K562 (cell line): ENCODE results near the gene ADAM23. TPM values are rescaled to one million over a fixed set of nuclear protein-coding genes. Genes with fewer than 3 reads are reported as not detected.

Experiments
- ATAC-seq: fragments of 200-7000 bp; cut with Tn5 transposase; 3 replicates; pipeline ENCODE4 v1.9.1; 2020; ENCODE audit warnings: moderate library complexity
- BruUV-seq: library from RNA; stranded (reverse); fragments of 400-500 nt; replicated peaks from 2 replicates; lab custom pipeline; 2021; lab: Mats Ljungman, UMichigan
- CTCF ChIA-PET: fragments of 300-600 bp; formaldehyde crosslinking; extraction: SDS; loops from one replicate; lab custom pipeline; 2021; ENCODE audit warnings: low intra/inter-chr PET ratio; lab: Yijun Ruan, JAX
- POLR2A ChIA-PET: fragments of 300-600, 350-650 bp; sonication (Branson Sonifier 250); formaldehyde crosslinking; extraction: SDS; loops from one replicate; lab custom pipeline; 2021; ENCODE audit warnings: antibody characterized with exemption, inconsistent platforms; lab: Yijun Ruan, JAX
- DNase-seq, 4 experiments: peaks; one replicate each; pipeline versions ENCODE4 v3.0.0 to v3.0.0-alpha.2; 2011 to 2018; ENCODE audit warnings: low spot score in 3 of 4, mixed read lengths in 3 of 4; ENCODE audit errors: extremely low read depth in 1 of 4
- FAIRE-seq: peaks from 2 replicates; lab custom pipeline; 2011; peaks lifted over from hg19 to GRCh38; lab: Jason Lieb, UNC
- H2AFZ ChIP-seq: 2 replicates; pipeline ENCODE4 v1.6.0; 2011; ENCODE audit warnings: low read depth, low read length, control low read depth, inconsistent platforms
- H3K27ac ChIP-seq: fragments of 200-600 bp; 3 replicates; pipeline ENCODE4 v1.8.0; 2011; ENCODE audit warnings: low read depth, mild to moderate bottlenecking, control low read depth, inconsistent platforms, low read length, moderate library complexity, mixed read lengths; ENCODE audit errors: extremely low read depth
- H3K27me3 ChIP-seq, 2 experiments: fragments of 300-600 bp in 1 of 2; 2 replicates in 1 of 2; 3 replicates in 1 of 2; pipeline versions ENCODE4 v1.6.0 to v1.8.0; 2011; ENCODE audit warnings: inconsistent platforms in 2 of 2, low read length in 2 of 2, mild to moderate bottlenecking in 1 of 2, mixed read lengths in 1 of 2, moderate library complexity in 1 of 2; ENCODE audit not compliant: control insufficient read depth in 2 of 2, insufficient read depth in 2 of 2
- H3K36me3 ChIP-seq: fragments of 300-600 bp; 3 replicates; pipeline ENCODE4 v1.8.0; 2011; ENCODE audit warnings: mild to moderate bottlenecking, low read length, inconsistent platforms; ENCODE audit not compliant: control insufficient read depth, insufficient read depth
- H3K4me1 ChIP-seq, 2 experiments: fragments of 200-600 bp in 1 of 2; replicated peaks in 1 of 2; 2 replicates in 1 of 2; 3 replicates in 1 of 2; pipeline versions ENCODE4 v1.5.1 to v1.8.0; 2011; ENCODE audit warnings: inconsistent platforms in 2 of 2, low read length in 2 of 2, mild to moderate bottlenecking in 1 of 2, mixed read lengths in 1 of 2, moderate library complexity in 1 of 2; ENCODE audit not compliant: control insufficient read depth in 2 of 2, insufficient read depth in 2 of 2
- H3K4me2 ChIP-seq: 2 replicates; pipeline ENCODE4 v1.6.1; 2011; ENCODE audit warnings: low read length, control low read depth, inconsistent platforms, mixed read lengths; ENCODE audit not compliant: insufficient read depth
- H3K4me3 ChIP-seq: fragments of 200-600 bp; sonication (generic), shearing (Covaris generic); 2 replicates; pipeline ENCODE4 v1.5.1; 2016; ENCODE audit warnings: control low read depth, inconsistent platforms
- H3K79me2 ChIP-seq: fragments of 200-600 bp; 3 replicates; pipeline ENCODE4 v1.8.0; 2011; ENCODE audit warnings: low read length, inconsistent platforms; ENCODE audit not compliant: control insufficient read depth, insufficient read depth
- H3K9ac ChIP-seq, 2 experiments: 2 replicates each; pipeline versions ENCODE4 v1.6.0 to v1.6.1; 2011; ENCODE audit warnings: low read depth in 2 of 2, low read length in 2 of 2, control low read depth in 1 of 2, inconsistent platforms in 1 of 2, mild to moderate bottlenecking in 1 of 2, mixed read lengths in 1 of 2; ENCODE audit not compliant: insufficient read depth in 1 of 2
- H3K9me1 ChIP-seq: one replicate; pipeline ENCODE4 v1.6.0; 2011; ENCODE audit warnings: inconsistent platforms, mild to moderate bottlenecking, low read length, moderate library complexity; ENCODE audit not compliant: control insufficient read depth, insufficient read depth
- H3K9me3 ChIP-seq: replicated peaks from 2 replicates; pipeline ENCODE4 v1.5.1; 2011; ENCODE audit warnings: low read depth, low read length, inconsistent platforms; ENCODE audit not compliant: control insufficient read depth, insufficient read depth
- H4K20me1 ChIP-seq: replicated peaks from 2 replicates; pipeline ENCODE4 v1.6.1; 2011; ENCODE audit warnings: low read length, inconsistent platforms, mixed read lengths; ENCODE audit not compliant: control insufficient read depth, insufficient read depth
- WGBS: fragments of 100-300 bp; shearing (Covaris generic); methylation state at CpG from one replicate; pipeline ENCODE4 v1.1.6; 2016; ENCODE audit warnings: low coverage, mixed read lengths; ENCODE audit not compliant: insufficient coverage; ENCODE audit errors: missing lambda C conversion rate; 5-methylcytosine and 5-hydroxymethylcytosine counted together
- in situ Hi-C: fragments of 300-500 bp; cut with MboI; formaldehyde crosslinking; loops from 4 replicates; pipeline ENCODE4 v1.15.0; 2018; ENCODE audit warnings: inconsistent platforms, mixed read lengths
- intact Hi-C: fragments of 100-400 bp; cut with micrococcal nuclease; formaldehyde crosslinking; loops from 2 replicates; pipeline ENCODE4 v1.14.2; 2022
- polyA plus RNA-seq, 8 experiments: library from polyadenylated mRNA; depleted of rRNA in 4 of 8; stranded (reverse) in 5 of 8; unstranded in 3 of 8; fragments of >200 nt; fragmentation: Nextera tagmentation in 2 of 8; fragmentation: Illumina TruSeq in 1 of 8; extraction: Ambion mirVana in 2 of 8; extraction: Trizol in 1 of 8; gene quantifications; 2 replicates each; pipeline versions ENCODE4 v1.2.1 to v1.2.3, GENCODE V29; 2011 to 2014; ENCODE audit warnings: inconsistent platforms in 1 of 8, missing spikeins in 1 of 8
- total RNA-seq, 7 experiments: library from RNA; depleted of rRNA in 6 of 7; stranded (reverse); fragments of >200 nt in 6 of 7; fragmentation: Illumina TruSeq in 2 of 7; extraction: Trizol in 2 of 7; gene quantifications; 2 replicates each; pipeline versions ENCODE4 v1.2.1 to v1.2.3, GENCODE V29; 2011 to 2021; ENCODE audit warnings: low replicate concordance in 1 of 7
- TF ChIP-seq, protein P1 (sequence below), 2 experiments: fragments of 450-650 bp; IDR thresholded peaks; 2 replicates each; pipeline ENCODE4 v1.6.1; 2016; ENCODE audit warnings: mild to moderate bottlenecking in 2 of 2, borderline replicate concordance in 1 of 2, low read depth in 1 of 2, moderate library complexity in 1 of 2

Gene ADAM23
- total and polyA plus RNA-seq, 9 of the 15 experiments (the other 6 are each of a cell fraction or from before 2014, with no cell fraction given): 0.02 TPM; not detected in 8

DNA sequence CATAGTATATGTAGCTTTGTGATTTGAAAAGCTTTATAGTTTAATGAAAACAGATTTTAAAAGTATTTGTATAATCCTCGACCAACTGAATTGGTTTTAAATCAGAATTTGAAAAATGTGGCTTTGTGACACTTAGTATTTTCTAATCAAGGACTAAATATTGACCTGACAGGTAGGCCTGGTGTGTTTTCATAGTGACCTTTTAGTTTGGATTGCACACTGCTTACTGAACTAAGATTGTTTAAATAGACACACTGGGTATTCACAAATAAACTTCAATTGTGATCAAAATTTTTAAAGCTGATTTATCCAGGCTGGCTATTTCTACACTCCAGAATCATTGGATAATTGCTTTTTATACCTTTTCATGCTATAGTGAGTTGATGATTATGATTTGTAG lies 167.1 kb downstream of the ADAM23 start:
- in situ Hi-C loops (no loop called here), intact Hi-C loops (no loop called here)
- H3K27me3 ChIP-seq: no peaks in the 10 kb centered on the region
- no peak overlapping the region for H3K9ac ChIP-seq
- peaks cover 0 to 2% of the 10 kb centered on the region in 2 experiments; a peak in 2 of 5 replicates for H3K4me1 ChIP-seq
- H3K36me3 ChIP-seq: no peaks in the 10 kb centered on the region
- no peaks in the 10 kb centered on the region for H4K20me1 ChIP-seq
- POLR2A ChIA-PET: interaction anchor here (0.6 kb wide), 1 partner anchor 1870 kb away, joined by 4 read pairs; no protein-coding TSS in a partner anchor
- no peak overlapping the region for H2AFZ ChIP-seq
- BruUV-seq: no TSS peak
- CTCF ChIA-PET: no interaction called here
- 0% methylated on average over 1 of the region's 1 CpG for WGBS
- H3K4me2 ChIP-seq: no peak overlapping the region
- ATAC-seq (no peak), FAIRE-seq (no peak), DNase-seq (no peak)
- H3K79me2 ChIP-seq: no peaks in the 10 kb centered on the region
- H3K4me3 ChIP-seq: no peak overlapping the region
- H3K9me1 ChIP-seq: no peaks in the 10 kb centered on the region
- H3K9me3 ChIP-seq: no peaks in the 10 kb centered on the region
- H3K27ac ChIP-seq: no peak overlapping the region
- TF ChIP-seq, protein P1, sequence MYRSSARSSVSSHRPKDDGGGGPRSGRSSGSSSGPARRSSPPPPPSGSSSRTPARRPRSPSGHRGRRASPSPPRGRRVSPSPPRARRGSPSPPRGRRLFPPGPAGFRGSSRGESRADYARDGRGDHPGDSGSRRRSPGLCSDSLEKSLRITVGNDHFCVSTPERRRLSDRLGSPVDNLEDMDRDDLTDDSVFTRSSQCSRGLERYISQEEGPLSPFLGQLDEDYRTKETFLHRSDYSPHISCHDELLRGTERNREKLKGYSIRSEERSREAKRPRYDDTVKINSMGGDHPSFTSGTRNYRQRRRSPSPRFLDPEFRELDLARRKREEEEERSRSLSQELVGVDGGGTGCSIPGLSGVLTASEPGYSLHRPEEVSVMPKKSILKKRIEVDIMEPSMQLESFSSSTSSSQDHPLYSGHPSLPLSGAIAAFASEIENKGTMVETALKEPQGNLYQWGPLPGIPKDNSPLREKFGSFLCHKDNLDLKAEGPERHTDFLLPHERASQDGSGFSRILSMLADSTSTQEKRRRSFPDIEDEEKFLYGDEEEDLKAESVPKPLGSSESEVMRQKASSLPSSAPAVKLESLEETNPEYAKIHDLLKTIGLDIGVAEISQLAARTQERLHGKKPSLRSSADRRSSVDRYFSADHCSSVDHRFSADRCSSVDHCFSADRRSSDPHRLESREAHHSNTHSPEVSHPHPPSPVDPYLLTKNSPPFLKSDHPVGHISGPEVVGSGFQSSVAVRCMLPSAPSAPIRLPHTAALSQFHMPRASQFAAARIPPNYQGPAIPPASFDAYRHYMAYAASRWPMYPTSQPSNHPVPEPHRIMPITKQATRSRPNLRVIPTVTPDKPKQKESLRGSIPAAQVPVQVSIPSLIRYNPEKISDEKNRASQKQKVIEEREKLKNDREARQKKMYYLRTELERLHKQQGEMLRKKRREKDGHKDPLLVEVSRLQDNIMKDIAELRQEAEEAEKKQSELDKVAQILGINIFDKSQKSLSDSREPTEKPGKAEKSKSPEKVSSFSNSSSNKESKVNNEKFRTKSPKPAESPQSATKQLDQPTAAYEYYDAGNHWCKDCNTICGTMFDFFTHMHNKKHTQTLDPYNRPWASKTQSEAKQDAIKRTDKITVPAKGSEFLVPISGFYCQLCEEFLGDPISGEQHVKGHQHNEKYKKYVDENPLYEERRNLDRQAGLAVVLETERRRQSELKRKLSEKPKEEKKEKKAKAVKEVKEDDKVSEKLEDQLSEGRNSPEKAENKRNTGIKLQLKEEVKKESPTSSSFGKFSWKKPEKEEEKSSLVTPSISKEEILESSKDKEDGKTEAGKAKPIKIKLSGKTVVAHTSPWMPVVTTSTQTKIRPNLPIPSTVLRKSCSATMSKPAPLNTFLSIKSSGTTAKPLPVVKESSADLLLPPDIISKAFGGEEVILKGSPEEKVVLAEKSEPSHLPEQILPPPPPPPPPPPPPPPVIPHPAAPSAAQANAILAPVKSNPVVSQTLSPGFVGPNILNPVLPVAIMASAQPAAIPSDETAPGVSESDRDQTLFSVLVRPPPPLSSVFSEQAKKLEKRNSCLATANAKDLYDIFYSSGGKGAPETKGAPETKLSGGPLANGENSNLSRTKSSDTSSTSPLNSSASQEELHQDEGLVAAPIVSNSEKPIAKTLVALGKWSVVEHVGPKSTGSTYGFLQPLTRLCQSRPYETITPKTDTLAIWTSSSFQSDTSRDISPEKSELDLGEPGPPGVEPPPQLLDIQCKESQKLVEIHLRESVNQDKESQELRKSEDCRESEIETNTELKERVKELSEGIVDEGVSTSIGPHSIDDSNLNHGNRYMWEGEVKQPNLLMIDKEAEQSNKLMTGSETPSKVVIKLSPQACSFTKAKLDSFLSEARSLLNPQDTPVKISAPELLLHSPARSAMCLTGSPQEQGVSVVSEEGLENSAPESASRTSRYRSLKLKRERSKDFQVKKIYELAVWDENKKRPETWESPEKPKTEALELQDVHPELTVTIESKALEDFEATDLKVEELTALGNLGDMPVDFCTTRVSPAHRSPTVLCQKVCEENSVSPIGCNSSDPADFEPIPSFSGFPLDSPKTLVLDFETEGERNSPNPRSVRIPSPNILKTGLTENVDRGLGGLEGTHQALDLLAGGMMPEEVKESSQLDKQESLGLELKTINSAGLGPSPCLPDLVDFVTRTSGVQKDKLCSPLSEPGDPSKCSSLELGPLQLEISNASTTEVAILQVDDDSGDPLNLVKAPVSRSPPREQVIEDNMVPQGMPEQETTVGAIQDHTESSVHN (IDR thresholded peaks at IDR 0.05; ENCODE audit: borderline replicate concordance in 1 of 2, low read depth in 1 of 2): no peak
